ENCODE results near the gene FAM83C.

The FAM83C gene

GRCh38 chr20:35291654-35292503 is at the start of gene FAM83C:
Gene FAM83C, minus strand, starts transcription at chr20:35292425. Its CDS starts 121 bp downstream, at chr20:35292304.
- no peak for DNase-seq

- DNase-seq, result no peak
Measured at GRCh38 chr20:35341366-35342028, 49.3 kb upstream of the FAM83C start.

GRCh38 chr20:35340436-35340835 is 48.2 kb upstream of the FAM83C start:
- no peak for DNase-seq

GRCh38 chr20:35339636-35340035 is 47.4 kb upstream of the FAM83C start:
- DNase-seq, result no peak

GRCh38 chr20:35339007-35339406 is 46.8 kb upstream of the FAM83C start:
- no peak for DNase-seq

- no peak for DNase-seq
Measured at GRCh38 chr20:35334311-35335101, 42.3 kb upstream of the FAM83C start.

- DNase-seq, result no peak
Measured at GRCh38 chr20:35333606-35334005, 41.4 kb upstream of the FAM83C start.

- DNase-seq, result no peak
Measured at GRCh38 chr20:35332540-35333200, 40.4 kb upstream of the FAM83C start.

- no peak for DNase-seq
Measured at GRCh38 chr20:35329435-35330139, 37.4 kb upstream of the FAM83C start.

- DNase-seq, result no peak
Measured at GRCh38 chr20:35328689-35329088, 36.5 kb upstream of the FAM83C start.

- no peak for DNase-seq
Measured at GRCh38 chr20:35328095-35328685, 36.0 kb upstream of the FAM83C start.

GRCh38 chr20:35327074-35327976 is 35.1 kb upstream of the FAM83C start:
- no peak for DNase-seq

- DNase-seq, result no peak
Measured at GRCh38 chr20:35326740-35327073, 34.5 kb upstream of the FAM83C start.

GRCh38 chr20:35326021-35326739 is 34.0 kb upstream of the FAM83C start:
- DNase-seq, result no peak

- DNase-seq, result no peak
Measured at GRCh38 chr20:35325401-35325800, 33.2 kb upstream of the FAM83C start.

- no peak for DNase-seq
Measured at GRCh38 chr20:35320396-35321126, 28.3 kb upstream of the FAM83C start.

GRCh38 chr20:35319871-35320197 is 27.6 kb upstream of the FAM83C start:
- DNase-seq, result no peak

GRCh38 chr20:35319192-35319870 is 27.1 kb upstream of the FAM83C start:
- no peak for DNase-seq
